ENCODE results near the gene NAA50.
A peak's percentile ranks its signal among the peaks of the same experiment; 100 is the strongest.

The NAA50 gene

DNA sequence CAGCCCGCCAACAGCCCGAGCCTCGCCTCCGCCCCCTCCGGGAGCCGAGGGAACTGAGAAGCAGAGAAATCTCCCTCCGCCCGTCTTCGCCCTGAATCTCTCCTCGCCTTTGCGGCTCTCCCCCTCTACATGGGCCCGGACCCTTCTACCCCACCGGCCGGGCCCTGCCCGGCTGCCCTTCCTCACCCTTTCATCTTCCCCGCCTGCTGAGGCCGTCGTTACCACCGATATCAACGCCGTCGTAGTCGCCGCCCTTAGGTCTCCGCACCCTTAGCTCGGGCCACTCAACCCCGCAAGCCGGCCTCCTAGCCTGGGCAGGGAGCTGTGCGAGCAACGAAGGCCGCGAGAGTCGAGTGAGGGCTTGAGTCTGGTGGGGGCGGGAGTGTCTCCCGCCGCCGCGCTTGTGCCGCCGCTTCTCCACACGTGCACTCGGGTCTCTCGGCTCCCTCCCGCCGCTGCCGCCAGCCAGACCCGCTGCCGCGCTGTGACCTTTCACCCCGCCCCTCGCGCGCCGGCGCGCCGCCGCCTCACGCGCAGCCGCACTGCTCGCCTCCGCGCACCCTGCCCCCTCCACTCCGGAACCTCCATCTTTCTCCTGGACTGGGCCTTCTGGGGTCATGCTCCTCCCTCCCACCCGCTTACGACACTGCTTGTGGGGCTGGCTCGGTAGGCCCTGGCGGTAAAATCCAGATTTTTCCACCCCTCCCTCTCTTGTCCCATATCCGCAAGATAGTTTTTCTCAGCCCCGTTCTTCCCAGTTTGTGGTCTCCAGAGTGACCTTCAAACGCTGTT lies at the start of gene NAA50:
Gene NAA50 (minus strand): TSS at position 494 of the 792 bp plus-strand sequence. CDS start 300 bp downstream, at position 194.
- peak; percentile 90 for DNase-seq (ENCODE audit: low spot score)

- DNase-seq (ENCODE audit: low spot score), result no peak
Observed at GRCh38 chr3:113795693-113796092, 49.6 kb upstream of the NAA50 start.

DNA sequence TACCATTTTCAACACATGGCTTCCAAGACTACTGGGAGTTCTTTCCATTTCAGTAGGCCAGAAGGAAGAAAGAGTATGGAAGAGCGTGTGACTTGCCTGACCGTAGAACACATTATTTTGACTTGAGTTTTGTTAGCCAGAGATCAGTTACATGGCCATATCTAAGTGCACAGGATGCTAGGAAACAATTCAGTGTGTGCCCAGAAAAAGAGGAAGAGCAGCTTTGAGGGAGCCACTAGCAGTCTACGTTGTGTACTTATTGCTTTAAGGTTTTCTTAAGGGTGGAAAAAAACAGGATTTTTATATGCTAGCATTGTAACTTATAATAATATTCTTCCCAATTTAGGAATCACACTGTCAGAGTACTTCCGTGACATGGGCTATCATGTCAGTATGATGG lies 48.5 kb upstream of the NAA50 start:
- no peak for DNase-seq (ENCODE audit: low spot score)

- DNase-seq (ENCODE audit: low spot score), result peak; percentile 15
Observed at GRCh38 chr3:113791381-113791780, 45.3 kb upstream of the NAA50 start.

GRCh38 chr3:113783980-113784379 lies 37.9 kb upstream of the NAA50 start:
- no peak for DNase-seq (ENCODE audit: low spot score)

- peak; percentile 85 for DNase-seq (ENCODE audit: low spot score)
Observed at GRCh38 chr3:113783463-113783862, 37.4 kb upstream of the NAA50 start.

GRCh38 chr3:113776564-113776963 lies 30.5 kb upstream of the NAA50 start:
- no peak for DNase-seq (ENCODE audit: low spot score)

- no peak for DNase-seq (ENCODE audit: low spot score)
Observed at GRCh38 chr3:113775516-113775915, 29.5 kb upstream of the NAA50 start.

- DNase-seq (ENCODE audit: low spot score), result peak; percentile 48
Observed at GRCh38 chr3:113773381-113773780, 27.3 kb upstream of the NAA50 start.

- DNase-seq (ENCODE audit: low spot score), result no peak
Observed at GRCh38 chr3:113771993-113772392, 25.9 kb upstream of the NAA50 start.

GRCh38 chr3:113769551-113769950 lies 23.5 kb upstream of the NAA50 start:
- peak; percentile 71 for DNase-seq (ENCODE audit: low spot score)

DNA sequence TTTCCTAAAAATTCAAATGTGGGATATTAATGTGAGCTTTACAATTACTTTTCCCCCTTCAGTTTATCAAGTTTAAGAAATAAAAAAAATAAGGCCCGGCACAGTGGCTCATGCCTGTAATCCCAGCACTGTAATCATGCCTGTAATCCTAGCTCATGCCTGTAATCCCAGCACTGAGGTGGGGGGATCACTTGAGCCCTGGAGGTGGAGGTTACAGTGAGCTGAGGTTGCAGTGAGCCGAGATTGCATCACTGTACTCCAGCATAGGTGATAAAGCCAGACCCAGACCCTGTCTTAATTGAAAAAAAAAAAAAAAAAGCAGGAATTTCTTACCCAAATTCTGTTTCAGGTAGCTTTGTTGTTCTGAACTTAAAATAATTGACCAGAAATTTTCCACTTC lies 18.6 kb upstream of the NAA50 start:
- no peak for DNase-seq (ENCODE audit: low spot score)

DNA sequence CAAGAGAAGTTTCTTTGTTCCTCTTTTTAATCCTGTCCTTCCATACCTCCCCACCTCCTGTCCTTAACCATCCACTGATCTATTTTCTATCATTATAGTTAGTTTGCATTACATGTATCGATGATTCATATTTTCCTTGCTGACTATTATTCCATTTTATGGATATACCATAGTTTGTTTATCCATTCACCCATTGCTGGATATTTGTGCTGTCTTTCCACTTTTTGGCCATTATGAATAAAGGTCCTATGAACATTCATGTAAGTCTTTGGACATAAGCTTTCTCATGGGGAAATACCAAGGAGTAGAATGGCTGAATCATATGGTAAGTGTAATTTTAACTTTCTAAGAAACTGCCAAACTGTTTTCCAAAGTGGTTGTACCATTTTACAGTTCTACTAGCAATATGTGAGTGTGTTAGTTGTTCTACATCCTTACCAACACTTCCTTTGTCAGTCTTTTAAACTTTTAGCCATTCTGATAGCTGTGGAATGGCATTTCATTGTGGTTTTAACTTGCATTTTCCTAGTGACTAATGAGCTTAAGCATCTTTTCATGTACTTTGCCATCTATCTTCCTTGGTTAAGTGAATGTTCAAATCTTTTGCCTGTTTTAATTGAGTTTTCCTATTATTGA lies 12.5 kb upstream of the NAA50 start:
- DNase-seq (ENCODE audit: low spot score), result no peak

DNA sequence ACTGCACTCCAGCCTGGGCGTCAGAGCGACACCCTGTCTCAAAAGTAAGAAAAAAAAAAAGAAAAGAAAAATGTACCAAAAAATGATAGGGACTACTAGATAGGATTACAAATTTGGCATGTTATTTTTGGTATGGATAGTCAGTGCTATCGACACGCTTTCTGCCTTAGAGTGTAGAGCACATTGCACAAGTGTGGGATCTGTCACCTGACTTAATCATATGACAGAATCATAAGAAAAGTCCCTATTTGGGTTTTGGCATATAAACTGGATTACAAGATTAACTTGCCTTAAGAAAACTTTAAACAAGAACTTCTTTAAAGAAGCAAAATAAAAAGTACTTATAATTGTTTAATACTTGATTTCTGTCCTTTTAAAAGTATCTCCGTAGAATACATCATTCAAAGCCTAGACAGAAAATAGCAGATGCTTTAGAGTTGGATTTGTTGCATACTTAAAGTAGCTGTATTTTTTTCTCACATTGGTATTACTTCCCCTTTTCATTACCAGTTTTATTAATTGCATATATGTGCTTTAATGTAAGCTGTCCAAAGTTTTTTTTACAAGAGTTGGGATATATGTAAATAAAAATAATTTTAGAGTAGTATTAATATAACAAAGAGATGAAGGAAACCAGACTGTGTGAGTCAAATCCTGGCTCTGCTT lies 8.6 kb upstream of the NAA50 start:
- no peak for DNase-seq (ENCODE audit: low spot score)

GRCh38 chr3:113753376-113753985 lies 7.4 kb upstream of the NAA50 start:
- no peak for DNase-seq (ENCODE audit: low spot score)

- DNase-seq (ENCODE audit: low spot score), result no peak
Observed at GRCh38 chr3:113751141-113751540, 5.1 kb upstream of the NAA50 start.

- DNase-seq (ENCODE audit: low spot score), result peak; percentile 14
Observed at GRCh38 chr3:113747283-113748046, 1.4 kb upstream of the NAA50 start.

DNA sequence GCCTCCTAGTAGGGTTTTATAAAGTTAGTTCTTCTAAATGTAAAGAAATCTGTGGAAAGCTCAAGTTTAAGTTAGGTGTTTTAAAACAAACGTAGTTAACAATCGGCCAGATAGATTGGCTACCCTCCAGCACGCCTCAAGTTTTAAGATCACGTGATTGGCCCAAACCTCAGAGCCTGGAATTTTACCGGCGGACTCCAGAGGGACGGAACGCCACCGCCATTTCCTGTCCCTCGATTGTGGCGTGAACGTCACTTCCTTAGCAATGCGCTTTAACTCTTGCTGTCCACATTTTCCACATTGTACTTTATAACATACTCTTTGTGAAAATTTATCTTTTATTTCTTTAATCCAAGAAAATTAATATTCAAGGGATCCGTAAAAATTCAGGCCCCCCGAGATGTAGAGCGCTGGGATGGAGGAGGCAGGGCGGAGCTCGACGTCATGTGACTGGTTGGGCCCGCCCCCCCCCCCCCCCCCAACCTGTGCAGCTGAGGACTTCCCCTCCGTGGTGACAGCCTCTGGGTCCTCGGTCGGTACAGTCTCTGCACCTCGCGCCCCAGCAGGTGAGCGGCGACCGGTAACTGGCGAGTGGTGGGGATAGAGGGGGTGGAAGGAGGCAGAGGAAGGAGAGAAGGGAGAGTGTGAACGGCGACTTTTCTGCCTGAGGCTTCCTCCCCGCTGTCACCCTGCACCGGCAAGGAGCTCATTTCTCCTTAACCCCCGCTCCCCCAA lies 666 bp upstream of the NAA50 start, which contains the start of gene ATP6V1A:
Gene ATP6V1A (plus strand): TSS at position 488 of the 735 bp plus-strand sequence. CDS start 31,719 bp downstream, outside the sequence.
- peak; percentile 81 for DNase-seq (ENCODE audit: low spot score)

GRCh38 chr3:113744941-113745755 lies 901 bp downstream of the NAA50 start:
- DNase-seq (ENCODE audit: low spot score), result peak; percentile 84

GRCh38 chr3:113743006-113743630 lies 2.9 kb downstream of the NAA50 start:
- no peak for DNase-seq (ENCODE audit: low spot score)
